Measurements from ENCODE around the gene GPR22. TPM values are rescaled to one million over a fixed set of nuclear protein-coding genes. Genes with fewer than 3 reads are reported as not detected.

GPR22 gene
- total RNA-seq, 1 donor from 2014 or later: 36.4 TPM

Other genes starting within 250 kb of the GPR22 start
- 49.2 TPM for gene COG5, start 93.9 kb downstream of the GPR22 start, total RNA-seq
- gene DUS4L, start 93.9 kb downstream of the GPR22 start, total RNA-seq: 9.4 TPM
- 108 TPM for gene BCAP29, start 110.2 kb downstream of the GPR22 start, total RNA-seq
- 0.46 TPM for gene SLC26A4, start 190.8 kb downstream of the GPR22 start, total RNA-seq

Measured in Right ventricle myocardium superior (tissue), 1 donor.